Dedifferentiated amniotic fluid mesenchymal stem cell (primary cell): ENCODE results near the gene DHRSX.
"Not testable (repeated sequence)": the region's sequence is repeated elsewhere in the genome, so short reads cannot be mapped to it uniquely, and the experiment has no call there.

ENCODE experiments used
- DNase-seq: peaks from one replicate; pipeline ENCODE4 v3.0.0-alpha.2; 2016; ENCODE audit errors: extremely low spot score

Gene DHRSX

DNA sequence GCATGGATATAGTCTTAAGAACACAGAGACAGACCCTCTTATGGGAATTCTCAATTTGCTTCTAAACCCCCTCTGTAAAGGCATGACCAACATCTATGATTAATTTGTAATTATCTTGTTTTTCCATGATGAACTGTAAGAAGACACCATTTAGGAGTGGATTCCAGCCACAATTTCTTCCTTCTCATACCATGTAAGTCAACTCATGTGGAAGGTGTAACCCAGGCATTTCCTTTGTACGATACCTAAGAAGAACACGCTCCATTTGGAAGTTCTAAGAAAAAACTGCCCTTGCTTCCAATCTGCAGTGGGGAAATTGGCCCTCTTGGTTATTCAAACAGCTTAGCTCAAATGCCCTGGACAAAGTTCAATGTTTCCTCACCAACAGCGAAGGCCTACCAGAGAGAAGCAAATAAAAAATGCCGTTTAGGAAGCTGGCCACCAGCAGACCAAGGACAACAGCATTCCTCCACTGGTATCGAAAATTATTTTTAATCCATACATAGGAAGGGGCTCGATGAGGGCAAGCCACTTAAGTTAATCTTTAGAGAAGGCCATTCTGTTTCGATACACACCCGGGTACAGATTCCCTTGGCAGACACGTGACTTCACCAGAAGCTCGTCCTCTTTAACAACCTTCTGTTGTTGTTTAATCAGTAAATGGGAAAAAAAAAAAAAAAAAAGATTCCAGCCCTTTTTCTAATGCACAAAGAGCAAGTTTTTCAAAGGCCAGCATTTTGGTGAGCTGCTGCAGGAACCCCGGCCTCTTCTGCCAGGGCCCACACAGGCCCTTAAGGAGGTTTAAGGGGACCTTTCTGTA lies 2.6 kb downstream of the DHRSX start:
- DNase-seq, result no peak

DNA sequence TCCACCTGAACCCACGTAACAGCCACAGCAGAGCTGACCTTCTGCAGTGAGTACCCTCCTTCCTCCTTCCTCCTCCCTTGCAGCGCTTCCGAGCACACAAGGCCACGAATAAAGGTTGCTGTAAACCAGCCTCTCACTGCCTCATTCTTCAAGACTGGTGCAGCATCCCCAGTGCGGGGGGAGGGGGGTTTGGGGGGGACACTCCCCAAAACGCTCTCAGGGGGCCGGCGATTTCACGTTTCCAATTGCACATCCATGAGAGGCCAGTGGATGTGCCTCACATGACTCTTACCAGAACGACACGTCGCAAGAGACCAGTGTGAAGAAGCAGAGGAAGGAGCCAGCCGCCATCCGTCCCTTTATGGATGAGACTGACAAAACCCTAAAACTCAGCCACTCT lies 5.2 kb downstream of the DHRSX start:
- no peak for DNase-seq

DNA sequence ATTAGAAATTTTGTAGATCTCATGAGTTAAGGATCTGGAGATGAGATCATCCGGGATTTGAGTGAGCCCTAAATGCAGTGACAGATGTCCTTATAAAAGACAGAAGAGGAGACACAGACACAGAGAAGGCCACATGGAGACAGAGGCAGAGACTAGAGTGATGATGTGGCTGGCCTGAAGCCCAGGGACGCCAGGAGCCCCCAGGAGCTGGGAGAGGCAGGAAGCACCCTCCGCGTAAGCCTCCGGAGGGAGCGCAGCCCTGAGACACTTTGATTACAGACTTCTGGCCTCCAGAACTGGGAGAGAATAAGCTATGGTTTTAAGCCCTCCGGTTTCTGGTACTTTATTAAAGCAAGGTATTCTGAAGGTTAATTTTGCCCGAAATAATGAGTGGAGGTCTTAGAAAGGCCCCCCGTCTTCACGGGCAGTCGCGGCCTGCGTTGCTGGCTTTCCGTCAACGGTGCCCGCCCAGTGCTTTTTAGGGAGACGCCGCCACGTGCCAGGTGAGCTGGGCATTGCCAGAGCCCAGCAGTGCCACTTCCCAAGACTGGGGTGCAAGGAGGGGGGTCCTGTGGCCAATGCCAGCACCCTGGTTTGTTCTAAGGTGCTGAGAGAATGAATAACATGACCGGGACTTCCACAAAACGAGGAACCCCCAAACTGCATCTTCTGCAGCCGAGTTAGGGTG lies 8.1 kb downstream of the DHRSX start:
- no peak for DNase-seq

DNA sequence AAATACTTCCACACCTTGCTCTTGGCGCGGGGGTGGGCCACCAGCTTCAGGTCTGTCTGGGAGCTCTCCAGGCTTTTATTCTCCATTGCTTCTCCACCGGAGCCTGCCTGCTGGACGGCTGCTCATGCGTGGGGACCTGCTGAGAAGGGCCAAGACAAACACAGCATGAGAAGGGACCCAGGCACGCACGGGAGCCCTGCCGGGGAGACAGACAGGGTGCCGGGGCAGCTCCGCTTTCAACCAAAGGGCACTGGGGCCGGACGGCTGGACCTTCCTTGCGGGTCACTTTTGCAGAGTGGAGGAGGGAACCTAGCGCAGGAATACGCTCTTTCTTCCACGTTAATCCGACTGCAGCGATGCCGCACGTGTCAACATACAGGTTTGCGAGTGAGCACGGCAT lies 10.1 kb downstream of the DHRSX start:
- DNase-seq, result no peak

DNA sequence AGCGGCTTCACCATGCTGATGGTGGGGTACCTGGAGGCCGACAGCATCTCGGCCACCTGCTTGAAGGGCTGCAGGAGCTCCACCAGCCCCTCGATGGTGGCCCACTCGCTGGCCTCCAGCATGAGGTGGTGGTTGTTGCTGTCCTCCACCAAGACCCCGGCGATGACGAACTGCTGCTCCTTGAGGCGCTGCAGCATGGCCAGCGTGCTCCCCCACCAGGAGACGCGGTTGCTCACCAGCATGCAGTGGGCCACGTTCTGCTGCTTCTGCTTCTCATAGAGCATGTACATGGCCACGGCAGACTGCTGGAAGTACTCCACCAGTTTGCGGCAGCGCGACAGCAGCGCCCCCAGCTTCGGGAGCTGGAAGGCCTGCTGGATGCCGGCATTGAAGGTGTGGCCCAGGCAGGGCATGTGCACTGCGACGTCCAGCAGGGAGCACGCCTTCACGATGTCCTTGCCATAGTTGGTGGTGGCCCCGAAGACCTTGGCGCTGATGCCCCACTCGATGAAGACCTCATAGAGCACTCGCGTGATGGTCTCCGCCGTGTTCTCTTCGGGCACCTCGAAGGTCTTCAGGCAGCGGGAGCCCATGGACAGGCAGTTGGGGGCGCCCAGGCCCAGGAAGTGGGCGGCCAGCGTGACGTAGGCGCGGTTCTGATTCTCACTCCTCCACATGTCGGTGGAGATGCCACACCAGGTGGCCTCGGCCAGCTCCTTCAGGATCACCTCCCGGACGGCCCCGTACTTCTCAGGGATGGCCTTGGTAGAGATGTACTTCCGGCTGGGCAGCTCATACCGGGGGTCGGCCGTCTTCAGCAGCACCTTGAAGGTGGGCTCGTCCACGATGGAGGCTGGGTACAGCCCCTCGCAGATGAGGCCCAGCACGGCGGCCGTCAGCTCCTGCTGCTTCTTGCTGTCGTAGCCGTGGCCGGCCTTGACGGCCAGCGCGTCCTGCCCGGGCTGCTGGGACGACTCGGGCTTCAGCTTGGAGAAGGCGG lies 11.0 kb downstream of the DHRSX start:
- no peak for DNase-seq

DNA sequence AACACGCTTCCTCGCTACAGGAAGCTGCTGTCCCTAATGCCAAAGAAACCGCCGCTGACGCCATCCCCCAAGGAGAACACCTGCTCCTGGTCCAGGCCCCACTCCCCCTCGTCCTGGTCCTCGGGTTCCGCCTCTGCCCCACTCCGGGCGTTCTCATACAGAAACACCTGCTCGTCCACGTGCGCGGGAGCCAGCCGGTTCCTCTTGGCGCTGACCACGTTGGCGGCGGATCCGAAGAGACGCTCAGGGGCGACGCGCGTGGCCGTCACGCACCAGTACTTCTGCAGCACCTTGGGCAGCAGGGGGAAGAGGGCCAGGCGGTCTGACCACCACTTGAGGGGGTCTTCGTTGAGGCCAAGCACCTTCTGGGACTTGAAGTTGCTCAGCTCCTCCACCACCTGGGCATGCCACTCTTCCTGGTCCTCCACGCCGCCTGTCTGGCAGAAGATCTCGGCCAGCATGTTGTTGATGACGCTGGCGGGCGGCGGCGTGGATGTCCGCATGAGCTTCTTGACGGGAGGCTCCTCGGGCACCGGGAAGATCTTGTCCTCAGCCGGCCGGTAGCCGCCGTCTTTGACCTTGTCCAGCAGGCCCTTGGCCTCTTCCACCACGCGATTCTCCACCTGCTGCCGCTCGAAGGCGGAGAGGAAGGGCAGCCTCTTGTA lies 12.0 kb downstream of the DHRSX start:
- no peak for DNase-seq

DNA sequence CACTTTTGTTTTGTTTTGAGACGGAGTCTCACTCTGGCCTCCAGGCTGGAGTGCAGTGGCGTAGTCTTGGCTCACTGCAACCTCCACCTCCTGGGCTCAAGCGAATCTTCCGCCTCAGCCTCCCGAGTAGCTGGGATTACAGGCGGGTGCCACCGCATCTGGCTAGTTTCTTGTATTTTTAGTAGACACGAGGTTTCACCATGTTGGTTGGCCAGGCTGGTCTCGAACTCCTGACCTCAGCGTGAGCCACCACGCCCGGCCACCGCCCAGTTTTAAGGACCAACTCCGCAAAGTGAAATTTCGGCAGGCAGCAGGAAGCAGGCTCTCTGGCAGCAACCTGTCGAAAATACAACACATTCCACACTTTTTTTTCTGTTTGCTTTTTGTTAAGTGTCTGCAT lies 13.4 kb downstream of the DHRSX start:
- DNase-seq, result no peak

DNA sequence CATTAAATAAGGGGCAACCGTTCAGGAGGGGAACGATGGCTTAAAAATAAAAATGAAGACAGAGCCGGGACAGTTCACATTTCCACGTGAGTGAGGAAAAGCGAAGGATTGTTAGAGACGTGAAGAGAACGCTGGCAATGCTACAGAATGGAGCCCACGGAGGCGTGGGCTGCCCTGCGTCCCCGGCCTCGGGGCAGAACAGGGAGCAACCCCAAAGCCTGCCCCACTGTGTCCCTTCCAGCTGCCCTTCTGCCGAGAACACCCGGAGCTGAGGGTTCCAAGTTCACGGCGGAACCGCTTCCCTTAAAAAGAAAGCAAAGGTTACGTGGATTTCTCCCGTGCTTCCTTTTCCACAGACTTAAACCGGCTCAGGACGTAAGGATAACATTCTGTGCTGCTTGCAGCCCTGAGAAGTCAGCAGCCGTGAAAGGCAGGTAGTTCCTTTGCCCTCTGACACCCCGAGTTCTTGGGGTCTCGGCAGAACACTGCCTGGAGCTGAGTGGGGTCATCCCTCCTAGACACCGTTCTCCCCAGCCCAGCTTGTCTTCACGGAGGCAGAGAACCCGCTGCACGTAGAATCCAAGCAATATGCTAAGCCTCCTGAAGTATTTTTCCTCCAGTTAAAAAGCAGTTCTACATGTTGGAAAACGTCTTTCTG lies 14.2 kb downstream of the DHRSX start:
- no peak for DNase-seq

DNA sequence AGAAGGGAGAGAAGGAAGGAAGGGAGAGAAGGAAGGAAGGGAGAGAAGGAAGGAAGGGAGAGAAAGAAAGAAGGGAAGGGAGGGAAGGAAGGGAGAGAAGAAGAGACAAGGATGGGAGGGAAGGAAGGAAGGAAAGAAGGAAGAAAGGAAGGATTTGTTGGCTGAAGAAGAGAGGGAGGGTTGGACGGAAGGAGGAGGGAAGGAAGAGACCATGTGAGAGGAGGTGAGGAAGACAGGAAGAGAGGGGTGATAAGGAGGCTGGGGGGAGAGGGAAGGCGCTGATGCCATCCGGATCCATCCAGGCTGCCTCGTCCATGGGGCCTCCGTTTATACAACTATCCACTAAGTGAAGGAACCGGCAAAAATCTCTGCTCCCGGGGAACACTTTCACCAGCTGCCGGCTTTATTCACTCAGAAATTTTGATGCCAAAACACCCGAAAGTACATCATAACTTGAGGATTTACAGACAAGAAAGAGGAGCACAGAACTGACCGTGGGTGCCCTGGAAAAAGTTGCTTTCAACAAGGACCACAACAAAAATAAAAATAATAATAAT lies 14.9 kb downstream of the DHRSX start:
- no peak for DNase-seq

DNA sequence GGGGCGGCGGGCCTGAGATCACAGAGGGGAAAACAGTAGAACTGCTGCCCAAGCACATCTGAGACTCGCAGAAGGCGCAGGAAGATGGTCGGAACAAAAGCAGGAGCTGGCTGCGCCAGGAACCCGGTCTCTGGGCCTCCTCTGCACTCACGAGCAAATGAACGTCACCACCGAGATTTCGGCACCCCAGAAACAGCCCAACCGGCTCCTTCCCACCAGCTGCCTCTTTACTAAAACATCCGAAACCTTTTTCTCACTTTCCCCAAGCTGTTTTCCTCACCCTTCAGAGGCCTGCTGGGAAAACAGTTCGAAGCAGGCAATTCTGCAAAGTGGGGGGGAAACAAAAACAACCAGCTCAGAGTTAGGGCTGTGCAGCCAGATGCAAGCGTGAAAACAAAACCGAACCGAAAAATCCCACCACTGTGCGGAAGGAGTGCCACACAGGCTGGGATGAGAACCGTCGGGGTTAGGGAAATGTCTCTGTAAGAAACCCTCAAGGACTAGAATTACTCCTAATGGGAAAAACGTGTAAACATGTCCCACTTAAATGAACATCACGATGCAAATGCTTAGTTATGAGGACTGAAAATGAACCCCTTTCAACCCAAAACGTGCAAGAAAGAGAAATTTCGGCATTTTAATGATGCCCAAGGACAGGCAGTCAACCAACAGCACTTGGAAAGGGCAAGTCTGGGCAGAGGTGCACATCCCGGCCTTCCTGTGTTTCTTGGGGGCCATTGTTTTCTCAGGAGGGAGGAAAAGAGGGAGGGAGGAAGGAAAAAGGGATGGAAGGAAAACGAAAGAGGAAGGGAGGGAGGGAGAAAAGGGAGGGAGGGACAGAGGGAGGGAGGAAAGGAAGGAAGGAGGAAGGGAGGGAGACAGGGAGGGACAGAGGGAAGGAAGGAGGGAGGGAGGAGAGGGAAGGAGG lies 15.8 kb downstream of the DHRSX start:
- no peak for DNase-seq

DNA sequence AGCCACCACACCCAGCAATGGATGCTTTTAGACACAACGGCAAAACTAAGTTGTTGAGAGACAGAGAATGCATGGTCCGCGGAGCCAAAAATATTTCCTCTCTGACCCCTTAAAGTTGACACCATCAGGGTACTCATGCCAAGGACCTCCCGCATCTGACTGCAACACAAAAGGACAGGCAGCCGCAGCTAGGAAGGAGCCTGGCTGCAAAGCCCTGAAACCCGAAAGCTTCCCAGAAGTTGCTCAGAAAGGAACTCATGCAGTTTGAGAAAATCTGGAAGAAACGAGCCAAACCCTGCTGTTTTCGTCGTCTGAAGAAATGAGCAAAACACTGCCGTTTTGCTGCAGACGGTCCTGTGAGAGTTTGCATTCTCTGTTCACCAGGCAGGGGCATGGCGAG lies 16.5 kb downstream of the DHRSX start:
- no peak for DNase-seq

DNA sequence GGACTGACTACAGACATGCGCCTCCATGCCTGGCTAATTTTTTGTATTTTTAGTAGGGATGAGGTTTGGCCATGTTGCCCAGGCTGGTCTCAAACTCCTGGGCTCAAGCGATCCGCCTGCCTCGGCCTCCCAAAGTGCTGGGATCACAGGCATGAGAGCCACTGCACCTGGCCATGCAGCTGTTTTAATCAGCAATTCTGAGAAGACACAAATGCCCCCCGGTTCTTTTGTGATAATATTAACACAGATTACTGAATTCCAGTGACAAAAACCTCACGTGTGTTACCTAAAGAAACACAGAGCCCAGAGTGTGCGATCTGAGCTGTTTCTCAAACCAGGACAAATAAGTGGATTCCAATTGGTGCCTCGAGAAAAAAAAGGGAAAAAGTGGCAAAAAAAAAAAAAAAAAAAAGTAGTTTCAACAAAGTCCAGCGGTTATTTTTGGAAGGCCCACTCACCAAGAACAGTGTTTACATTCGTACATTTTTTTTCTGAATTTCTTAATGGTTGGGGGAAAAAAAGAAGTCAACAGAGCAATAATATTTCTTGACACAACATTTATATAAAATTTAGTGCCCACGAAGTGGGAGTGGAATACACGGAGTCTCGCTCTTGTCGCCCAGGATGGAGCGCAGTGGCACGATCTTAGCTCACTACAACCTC lies 17.2 kb downstream of the DHRSX start:
- no peak for DNase-seq

DNA sequence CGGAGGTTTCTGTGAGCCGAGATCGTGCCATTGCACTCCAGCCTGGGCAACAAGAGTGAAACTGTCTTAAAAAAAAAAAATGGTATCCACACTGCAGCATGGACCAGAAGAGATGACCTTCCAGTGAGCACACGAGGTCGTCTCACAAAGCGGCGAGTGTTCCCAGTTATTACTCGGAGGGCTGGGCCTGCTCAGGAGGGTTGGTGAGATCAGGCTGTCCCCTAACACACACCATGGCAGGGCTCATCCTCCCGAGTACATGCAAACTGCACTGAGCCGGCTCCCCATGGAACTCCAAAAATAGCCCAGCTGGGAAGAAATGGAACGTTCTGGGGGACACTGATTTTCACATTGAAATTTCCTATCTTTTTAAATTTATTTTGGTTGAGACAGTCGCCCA lies 19.2 kb downstream of the DHRSX start:
- DNase-seq, result not testable (repeated sequence)

DNA sequence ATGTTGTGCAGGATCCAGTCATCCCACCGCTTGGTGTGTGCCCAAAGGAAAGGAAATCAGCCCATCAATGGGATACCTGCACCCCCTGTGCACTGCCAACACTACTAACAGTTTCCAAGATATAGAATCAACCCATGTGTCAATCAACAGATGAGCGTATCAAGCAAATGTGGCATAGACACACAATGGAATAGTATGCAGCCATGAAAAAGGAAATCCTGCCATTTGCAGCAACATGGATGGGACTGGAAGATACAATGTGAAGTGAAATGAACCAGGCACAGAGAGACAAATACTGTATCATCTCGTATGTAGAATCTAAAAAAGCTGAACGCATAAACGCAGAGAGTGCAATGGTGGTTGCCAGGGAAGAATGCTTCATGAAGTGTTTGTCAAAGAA lies 20.8 kb downstream of the DHRSX start:
- not testable (repeated sequence) for DNase-seq

DNA sequence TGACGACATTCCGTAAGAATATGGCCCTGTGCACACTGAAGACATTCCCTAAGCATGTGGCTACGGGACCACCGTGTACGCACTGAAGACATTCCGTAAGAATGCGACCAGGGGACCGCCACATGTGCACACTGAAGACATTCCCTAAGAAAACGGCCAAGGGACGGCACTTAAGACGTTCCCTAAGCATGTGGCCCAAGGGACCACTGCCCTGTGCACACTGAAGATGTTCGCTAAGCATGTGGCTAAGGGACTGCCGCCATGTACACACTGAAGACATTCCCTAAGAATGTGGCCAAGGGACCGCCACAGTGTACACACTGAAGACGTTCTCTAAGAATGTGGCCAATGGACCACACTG lies 21.4 kb downstream of the DHRSX start:
- no peak for DNase-seq

DNA sequence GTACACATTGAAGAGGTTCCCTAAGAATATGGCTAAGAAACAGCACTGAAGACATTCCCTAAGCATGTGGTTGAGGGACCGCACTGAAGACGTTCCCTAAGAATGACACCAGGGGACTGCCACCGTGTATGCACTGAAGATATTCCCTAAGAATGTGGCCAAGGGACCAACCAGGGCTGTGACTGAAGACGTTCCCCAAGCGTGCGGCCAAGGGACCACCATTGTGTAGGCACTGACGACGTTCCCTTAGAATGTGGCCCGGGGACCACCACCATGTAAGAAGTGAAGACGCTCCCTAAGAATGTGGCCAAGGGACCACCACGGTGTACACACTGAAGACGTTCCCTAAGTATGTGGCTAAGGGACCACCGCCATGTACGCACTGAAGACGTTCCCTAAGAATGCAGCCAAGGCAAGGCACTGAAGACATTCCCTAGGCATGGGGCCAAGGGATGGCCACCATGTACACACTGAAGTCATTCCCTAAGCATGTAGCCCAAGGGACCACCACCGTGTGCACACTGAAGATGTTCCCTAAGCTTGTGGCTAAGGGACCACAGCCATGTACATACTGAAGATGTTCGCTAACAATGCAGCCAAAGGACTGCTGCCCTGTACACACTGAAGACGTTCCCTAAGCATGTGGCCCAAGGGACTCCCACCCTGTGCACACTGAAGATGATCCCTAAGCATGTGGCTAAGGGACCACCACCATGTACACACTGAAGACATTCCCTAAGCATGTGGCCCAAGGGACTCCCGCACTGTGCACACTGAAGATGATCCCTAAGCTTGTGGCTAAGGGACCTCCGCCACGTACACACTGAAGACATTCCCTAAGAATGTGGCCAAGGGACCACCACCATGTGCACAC lies 22.0 kb downstream of the DHRSX start:
- no peak for DNase-seq

DNA sequence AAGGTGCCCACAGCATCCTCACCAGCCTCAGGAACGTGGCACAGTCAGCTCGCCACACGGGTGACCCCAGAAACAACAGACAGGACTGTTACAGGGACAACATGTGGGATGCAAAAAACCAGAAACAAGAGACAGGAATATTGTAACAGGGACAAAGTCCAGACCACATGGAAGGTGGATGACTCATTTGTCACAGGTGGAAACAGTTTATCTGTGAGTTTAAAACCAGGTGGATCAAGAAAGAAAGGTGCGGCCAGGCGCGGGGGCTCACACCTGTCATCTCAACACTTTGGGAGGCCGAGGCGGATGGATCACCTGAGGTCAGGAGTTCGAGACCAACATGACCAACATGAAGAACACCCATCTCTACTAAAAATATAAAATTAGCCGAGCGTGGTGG lies 23.5 kb downstream of the DHRSX start:
- DNase-seq, result not testable (repeated sequence)
